HG02588 (cell line): ENCODE results near the gene KLK10.

Experiments used
- ATAC-seq: cut with Tn5 transposase; IDR thresholded peaks from one replicate; pipeline ENCODE4 v1.9.1; 2021; ENCODE audit warnings: mild to moderate bottlenecking, moderate library complexity; ENCODE audit not compliant: unreplicated experiment

KLK10 gene

DNA sequence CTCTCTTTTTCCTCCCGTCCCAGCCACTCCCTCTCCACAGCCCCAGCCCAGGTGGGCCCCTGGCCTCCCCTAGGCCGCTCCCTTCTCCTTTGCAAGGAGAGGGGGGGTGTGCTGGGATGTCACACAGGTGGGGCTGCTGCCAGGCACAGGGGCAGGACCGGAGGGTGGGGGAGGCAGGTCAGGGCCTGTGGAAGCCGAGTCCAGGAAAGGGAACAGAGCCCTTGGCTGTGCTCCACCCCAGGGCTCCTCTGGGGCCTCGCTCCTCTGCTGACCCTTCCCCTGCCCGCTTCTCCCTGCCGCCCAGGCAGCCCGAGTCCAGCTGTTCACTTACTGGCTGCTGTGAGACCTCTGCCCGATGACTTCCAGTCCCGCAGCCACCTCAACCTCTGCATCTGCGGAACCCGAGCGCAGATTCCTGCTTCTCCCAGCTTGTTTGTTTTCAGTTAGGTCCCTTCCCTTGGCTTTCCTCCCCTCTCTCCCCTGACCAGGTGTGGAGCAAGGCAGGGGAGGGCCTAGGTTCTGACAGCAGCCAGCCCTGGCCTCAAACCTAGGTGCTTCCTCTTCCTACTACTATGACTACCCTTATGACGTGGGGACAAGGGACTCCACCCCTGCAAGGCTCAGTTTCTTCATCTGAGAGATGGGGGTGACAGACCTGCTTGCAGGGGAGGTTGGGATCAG is 7.8 kb upstream of the KLK10 start:
- ATAC-seq = no peak

DNA sequence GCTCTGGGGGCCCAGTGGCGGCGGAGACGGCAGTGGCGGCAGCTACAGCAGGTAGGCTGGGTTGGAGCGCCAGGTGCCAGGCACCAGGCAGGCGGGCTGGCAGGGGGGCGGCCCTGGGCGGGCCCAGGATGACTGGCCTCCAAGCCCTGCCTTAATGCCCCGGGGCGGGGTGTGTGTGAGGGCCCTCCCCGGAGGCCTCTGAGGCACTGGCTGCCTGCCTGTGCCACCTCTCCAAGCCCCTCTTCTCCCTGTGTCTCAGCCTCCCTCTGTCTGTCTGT is 7.0 kb upstream of the KLK10 start, which contains the start of gene KLK11:
TSS of gene KLK11 (minus strand) at position 63 of the 278 bp plus-strand sequence. CDS start 985 bp downstream, outside the sequence.
- ATAC-seq = no peak

DNA sequence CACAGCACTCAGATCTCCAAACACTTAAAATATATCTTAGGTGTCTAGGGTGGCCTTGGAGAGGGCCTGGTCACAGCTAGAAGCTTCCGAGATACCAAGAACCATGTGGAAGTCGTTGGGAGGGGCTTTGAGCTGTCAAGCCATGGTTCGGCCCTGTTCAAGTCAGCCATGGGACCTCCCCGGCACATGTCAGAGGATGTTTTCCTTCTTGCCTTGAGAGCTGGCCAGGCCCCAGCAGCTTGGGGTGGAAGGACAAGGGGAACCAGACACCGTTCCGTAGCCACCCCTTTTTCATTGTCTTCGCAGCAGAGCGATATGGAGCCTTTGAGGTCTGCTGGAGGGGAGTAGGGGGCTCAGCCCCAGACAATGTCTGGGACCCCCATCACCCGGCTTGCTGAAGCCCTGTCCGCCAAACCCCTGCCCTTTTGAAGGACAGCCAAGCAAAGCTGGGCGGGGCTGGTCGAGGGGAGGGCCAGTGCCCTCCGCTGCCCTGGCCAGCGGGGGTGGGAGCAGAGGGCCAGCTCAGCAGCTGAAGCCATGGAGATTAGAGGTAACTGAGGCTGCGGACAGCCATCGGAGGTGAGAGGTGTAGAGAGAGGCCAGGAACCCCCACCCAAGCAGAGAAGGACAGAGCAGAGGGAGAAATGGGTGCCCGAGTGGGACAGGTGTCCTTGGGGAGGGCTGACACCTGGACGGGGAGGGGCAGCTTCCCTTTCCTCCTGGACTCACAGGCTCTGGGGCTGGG is 6.5 kb upstream of the KLK10 start:
- no peak for ATAC-seq

- ATAC-seq = no peak
Observed at GRCh38 chr19:51025401-51025800, 5.9 kb upstream of the KLK10 start.

- no peak for ATAC-seq
Observed at GRCh38 chr19:51024924-51025323, 5.4 kb upstream of the KLK10 start.

GRCh38 chr19:51023946-51024345 is 4.4 kb upstream of the KLK10 start:
- no peak for ATAC-seq

- ATAC-seq = no peak
Observed at GRCh38 chr19:51022526-51022925, 3.0 kb upstream of the KLK10 start.

DNA sequence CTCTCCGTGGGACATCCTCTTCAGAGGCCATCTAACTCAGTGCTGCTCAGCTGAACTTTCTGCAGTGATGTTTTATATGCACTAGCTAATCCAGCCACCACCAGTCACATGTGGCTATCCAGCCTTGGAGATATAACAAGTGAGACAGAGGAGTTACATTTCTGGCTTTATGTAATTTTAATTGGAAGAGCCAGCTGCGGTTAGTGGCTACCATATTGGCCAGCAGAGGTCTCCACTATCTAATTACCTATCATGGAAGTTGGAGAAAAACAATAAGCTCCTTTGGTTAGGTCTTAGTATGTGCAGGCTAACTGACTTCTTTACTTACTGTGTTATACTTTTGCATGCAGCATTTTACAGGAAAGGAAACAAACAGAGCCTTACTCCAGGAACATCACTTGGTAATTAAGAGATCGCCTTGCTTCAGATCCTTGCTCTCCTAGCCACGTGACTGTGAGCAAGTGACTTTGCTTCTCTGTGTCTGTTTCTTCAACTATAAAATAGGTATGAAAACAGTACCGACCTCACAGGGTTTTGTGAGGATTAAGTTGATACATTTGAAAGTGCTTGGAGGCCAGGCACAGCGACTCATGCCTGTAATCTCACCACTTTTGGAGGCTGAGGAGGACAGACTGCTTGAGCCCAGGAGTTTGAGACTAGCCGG is 1.6 kb upstream of the KLK10 start:
- ATAC-seq = no peak

DNA sequence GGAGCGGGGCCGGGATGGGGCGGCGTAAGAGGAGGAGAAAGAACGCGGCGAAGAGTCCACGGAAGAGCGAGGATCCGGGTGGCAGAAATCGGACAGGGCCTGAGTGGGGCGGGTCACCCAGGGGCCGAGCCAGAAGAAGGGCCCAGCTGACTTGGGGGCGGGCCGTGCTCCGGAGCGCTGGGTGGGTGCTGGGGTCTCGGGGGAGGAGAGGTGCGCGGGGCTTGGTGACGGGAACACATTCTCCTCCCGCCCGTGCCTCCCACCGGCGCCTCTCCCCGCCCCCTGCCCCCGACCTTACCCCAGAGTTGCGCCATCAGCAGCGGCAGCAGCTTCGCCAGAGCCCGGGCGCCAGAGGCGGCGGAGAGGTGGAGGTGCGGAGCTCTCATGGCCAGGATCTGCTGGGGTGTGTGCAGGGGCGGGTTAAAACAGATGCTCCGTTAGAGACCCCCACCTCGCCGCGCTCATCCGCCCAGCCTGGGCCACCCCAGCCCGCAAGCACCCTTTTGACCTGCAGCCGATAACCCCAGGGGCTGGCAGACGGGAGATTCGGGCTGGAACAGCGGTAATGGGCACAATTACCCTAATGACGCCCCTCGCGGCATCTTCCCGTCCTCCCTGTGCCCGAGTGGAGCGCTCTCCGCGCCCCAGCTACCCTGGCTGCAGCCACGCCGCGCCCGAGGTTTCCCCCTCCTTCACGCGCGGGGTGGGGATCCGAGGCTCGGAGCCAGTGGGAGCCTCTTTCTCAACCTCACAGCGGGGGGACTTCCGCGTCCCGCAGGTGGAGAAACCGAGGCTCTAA is 565 bp downstream of the KLK10 start:
- no peak for ATAC-seq

DNA sequence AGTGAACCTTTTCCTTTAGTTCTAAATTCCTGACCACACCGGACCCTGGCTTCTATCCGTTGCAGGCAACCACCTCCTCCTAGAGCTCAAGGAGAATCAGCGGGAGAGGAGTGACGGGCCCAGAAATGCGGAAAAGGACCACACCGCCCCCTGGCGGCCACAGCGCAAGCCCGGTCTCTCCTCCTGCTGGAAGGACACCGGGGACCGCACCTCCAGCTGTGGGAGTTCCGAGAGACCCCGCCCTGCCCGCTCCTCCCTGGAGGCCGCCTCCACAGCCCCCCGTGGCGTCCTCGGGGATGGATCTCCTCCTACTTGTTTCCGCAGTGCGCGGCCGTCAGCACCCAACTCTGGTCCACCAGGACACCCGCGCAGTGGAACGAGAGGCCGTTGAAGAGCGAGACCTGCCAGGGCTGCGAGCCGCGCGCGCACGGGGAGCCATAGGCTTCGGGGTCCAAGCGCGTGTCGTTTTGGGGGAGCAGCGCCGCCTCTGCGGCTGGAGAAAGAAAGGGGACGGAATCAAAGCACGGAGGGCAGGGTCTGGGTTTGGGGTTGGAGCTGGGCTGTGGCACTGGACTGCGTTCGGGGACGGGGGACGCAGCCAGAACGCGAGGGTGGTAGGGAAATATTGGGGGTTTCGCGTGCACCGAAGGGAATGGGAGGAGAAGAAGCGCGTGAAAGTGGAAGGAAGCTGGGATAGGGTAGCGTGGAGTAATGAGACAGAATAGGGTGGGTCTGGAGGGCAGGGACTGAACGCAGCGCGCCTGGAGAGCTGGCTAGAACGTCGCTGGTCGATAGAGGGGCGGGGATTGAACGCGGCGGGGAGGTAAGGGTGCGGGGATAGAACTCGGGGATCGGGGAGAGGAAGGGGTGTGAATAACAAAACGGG is 2.5 kb downstream of the KLK10 start:
- no peak for ATAC-seq

GRCh38 chr19:51015691-51016267 is 3.7 kb downstream of the KLK10 start:
- no peak for ATAC-seq

GRCh38 chr19:51014242-51014641 is 5.3 kb downstream of the KLK10 start:
- ATAC-seq = no peak

- no peak for ATAC-seq
Observed at GRCh38 chr19:51012661-51013190, 6.8 kb downstream of the KLK10 start.

DNA sequence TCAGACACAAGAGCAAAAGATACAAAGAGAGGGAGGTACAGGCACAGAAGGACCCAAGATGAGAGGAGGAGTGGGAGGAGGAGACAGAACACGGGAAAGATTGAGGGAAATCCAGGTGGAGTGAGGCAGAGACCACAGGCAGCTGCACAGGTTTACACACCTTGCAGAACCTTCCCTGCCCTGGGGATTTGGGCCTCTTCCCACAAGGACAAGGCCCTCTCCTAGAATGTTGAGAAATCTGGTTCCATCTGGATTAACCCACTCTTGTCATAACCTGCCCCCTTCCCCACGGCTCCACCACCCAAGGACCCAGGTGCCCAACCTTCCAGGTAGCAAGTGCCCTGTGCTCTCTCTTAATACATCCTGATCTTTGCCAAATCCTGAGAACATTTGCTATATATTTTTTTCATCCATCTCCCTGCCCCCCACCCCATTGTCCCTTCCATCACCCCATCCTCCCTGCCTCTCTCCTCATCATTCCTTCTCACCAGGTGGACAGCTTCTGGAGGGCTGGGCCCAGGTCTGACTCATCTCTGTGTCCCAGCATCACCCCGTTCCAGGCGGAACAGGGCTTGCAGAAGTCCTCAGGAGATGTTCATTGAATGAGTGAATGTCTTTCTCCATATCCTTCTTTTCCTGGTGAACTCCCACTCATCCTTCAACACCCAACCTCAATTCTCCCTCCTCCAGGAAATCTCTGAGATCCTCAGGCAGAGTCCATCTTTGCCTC is 9.3 kb downstream of the KLK10 start:
- ATAC-seq = no peak

DNA sequence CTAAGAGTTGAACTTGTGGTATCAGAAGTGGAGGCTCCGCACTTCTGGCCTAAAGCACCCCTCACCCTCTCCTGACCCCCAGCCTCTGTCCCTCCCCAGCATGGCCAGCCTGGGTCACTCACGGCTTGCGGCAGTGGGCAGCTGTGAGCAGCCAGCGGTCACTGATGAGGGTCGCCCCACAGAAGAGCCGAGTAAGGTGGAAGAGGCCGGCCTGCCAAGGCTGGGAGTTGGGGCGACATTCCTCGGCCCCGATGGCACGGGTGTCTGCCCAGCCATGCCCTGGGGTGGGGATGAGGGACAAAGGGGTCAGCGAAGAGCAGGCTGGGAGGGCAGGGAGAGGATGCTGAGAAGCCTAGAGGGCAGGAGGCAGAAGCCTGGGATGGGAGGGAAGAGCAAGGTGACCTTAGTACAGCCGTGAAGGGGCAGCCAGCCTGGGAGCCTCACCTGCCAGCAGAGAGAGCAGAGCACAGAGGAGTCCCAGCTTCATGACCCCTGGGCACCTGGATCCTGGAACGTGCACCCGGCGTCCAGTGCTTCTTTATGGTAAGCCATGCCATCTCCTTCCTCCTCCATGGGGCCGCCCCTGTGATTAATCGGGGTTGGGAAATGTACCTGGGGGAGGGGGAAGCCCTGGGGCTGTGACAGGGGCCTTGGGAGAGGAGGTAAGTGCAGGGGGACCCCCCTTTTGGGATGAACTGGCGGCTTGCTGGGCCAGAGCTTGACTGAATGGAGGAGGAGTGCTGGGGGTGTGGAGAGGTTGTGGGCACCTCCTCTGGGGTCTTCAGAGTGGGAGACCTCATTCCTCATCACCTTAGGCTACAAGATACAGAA is 10.2 kb downstream of the KLK10 start:
- ATAC-seq = no peak

- no peak for ATAC-seq
Observed at GRCh38 chr19:51007488-51007887, 12.0 kb downstream of the KLK10 start.

DNA sequence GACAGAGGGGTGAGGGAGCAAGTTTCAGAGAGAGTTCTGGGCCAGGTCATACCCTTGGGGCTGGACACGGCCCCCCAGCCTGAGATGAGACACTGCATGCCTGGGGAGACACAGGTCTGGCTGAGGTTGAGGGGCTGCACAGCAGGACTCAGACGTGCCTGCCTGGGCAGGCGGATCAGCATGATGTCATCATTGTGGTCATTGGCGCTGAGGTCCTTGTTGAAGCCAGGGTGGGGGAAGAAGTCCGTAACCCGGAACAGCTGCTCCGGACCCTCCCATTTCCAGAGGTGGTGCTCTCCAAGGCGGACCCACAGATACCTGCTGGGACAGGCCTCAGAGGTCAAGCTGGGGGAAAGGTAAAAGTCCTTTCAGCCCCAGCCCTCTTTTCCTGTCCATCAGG is 13.1 kb downstream of the KLK10 start:
- ATAC-seq = no peak

GRCh38 chr19:51005248-51005647 is 14.3 kb downstream of the KLK10 start:
- no peak for ATAC-seq
